HG03095 (cell line): ENCODE measurements around the gene HELLS.
"Not testable (repeated sequence)": the region's sequence is repeated elsewhere in the genome, so short reads cannot be mapped to it uniquely, and the experiment has no call there.

ENCODE experiments used
- ATAC-seq: cut with Tn5 transposase; IDR thresholded peaks from one replicate; pipeline ENCODE4 v1.9.1; 2021; ENCODE audit warnings: moderate library complexity; ENCODE audit not compliant: unreplicated experiment

Gene HELLS

DNA sequence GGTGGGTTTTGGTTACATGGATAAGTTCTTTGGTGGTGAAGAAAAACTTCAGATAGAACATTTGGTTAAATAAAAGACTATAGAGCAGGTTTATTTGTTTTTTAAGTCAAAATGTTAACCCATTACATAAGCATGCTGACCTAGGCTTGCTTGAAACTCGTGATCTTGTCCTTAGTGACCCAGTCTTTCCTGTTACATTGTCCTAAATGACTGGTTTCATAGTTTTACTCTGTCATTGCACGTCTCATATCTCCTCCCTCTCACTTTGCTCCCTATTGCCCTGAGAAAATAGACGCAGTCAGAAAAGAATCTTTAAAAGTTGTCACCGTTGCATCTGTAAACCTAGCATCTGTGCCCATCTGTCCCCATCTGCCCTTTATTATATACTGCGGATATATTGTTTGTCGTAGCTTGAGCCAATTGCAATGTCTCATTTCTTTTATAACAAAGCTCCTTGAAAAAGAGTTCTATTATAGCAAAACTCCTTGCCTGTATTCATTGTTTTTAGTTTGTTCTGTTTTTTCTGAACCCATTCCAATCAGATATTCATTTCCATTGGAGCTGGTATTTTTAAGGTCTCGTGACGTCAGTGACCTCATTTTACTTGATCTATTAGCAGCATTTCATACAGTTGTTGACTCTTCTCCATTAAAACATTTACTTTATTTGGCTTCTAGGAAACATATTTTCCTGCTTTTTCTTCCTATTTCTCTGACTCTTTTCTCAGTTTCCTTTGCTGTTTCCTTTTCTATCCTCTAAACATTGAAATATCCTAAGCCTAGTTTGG, 57.3 kb downstream of the HELLS start:
- ATAC-seq, result no peak

DNA sequence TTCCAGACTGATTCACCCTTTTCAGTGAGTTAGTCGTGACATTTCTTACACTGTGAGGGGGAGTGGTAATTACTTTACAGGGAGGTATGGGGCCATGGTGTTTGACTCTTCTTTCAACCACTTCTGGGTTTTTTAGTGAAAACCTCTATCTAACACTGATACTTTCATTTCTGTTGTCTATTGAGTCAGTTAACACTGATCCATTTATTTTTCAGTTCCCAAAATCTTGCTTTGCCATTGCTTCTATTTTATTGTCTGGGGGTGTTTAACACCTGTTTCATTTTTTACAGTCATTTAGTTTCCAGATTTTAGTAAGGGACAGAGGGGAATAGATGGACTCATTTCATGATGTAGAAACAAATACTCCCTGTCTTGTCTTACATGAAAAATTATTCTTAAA, 61.5 kb downstream of the HELLS start:
- ATAC-seq, result peak; percentile 83

DNA sequence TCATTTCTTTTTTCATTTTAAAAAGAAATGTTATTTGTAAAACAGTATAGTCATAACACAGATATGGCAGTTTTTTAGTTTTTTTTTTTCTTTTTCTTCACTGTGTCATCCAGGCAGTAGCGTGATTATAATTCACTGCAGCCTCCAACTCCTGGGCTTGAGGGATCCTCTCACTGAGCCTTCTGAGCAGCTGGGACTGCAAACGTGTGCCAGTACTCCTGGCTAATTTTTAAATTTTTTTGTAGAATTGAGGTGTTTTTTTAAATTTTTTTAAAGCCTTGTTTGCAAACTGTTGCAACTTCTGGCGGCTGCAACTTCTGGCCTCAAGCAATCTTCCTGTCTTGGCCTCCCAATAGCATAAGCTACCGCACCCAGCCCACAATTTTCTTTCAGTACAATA, 63.0 kb downstream of the HELLS start:
- ATAC-seq, result no peak

DNA sequence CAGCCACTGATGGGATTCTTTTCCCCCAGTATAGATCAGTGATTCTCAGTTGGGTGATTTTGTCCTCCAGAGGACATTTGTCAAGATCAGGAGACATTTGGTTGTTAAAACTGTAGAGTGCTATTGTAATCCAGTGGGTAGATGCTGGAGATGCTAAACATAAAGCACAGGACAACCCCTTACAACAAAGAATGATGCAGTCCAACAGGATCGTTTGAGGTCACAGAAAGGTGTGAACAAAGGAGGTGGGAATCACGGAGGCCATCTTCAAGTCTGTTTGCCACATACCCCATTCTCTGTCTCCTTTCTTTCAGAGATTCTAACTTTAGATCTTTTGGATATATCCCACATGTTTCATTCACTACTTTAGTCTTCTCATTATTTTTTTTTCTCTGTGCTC, 69.0 kb downstream of the HELLS start:
- ATAC-seq, result no peak

DNA sequence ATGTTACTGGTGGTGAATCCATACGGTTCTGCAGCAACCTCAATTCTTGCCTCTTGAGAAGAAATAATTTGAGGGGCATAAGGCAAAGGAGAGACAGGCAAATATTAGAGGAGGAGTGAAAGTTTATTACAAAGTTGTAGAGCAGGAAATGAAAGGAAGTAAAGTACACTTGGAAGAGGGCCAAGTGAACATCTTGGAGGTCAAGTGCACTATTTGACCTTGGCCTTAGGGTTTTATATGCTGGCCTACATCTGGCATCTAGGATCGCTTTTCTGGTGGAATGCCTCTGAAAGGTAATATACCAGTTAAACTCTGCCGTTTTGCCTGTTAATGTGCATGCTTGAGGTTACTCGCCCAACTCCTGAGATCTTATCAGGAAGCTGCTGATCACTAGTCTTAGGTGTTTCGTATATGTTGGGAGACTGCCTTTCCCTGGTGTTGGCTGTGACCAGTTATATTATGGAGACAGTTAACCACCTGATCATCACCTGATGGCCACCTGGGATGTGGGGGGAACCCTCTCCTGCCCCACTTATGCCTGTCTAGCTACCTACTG, 71.9 kb downstream of the HELLS start:
- ATAC-seq, result no peak

DNA sequence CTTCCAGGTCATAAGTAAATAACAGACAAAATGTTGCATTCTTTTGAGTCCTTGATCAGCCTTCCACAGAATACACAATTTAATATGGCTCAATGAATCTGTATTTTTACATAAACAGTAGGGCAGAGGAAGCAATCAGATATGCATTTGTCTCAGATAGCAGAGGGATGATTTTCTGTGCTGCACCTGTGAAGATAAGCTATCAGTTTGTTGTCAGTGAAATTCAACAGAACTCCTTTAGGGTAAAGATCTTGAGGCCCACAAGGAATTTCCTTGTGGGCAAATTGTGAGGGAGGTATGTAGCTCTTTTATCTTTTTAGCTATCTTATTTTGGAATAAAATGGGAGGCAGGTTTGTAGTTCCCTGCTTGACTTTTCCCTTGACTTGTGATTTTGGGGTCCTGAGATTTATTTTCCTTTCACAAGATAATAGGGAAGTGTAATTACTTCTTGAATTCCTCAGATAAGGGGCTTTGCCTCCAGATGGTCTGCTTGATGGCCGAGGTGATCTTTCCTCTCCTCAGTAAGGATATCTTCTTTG, 77.1 kb downstream of the HELLS start:
- no peak for ATAC-seq

DNA sequence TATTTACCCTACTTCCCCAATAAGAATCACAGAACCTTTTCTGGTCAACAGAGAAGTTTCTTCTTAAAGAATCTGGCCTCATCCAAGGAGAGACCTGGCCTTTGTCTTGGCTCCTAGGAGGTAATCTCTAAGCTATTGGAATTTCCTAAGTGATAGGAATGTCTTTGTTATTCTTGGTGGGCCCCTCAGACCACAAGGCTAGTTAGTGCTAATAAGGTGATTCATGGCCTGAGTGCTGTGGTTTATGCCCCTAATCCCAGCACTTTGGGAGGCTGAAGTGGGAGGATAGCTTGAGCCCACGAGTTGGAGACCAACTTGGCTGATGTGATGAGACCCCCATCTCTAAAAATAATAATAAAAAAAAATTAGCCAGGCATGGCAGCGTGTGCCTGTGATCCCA, 78.0 kb downstream of the HELLS start:
- ATAC-seq, result no peak

DNA sequence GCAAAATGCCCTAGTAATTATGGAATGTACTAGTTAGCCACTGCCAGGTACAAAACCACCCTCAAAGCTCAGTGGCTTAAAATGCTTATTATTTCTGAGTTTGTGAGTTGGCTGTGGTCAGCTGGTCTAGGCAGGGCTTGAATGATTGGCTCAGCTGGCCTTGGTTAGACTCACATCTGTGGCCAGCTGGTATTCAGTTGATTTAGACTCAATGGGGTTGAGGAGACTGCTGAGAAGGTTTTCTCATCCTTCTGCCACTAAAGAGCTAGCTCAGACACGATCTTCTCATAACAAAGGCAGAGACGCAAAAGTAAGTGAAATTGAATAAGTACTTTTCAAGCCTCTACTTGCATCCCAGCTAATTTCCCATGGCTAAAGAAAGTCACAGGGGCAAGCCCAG, 80.9 kb downstream of the HELLS start:
- no peak for ATAC-seq

DNA sequence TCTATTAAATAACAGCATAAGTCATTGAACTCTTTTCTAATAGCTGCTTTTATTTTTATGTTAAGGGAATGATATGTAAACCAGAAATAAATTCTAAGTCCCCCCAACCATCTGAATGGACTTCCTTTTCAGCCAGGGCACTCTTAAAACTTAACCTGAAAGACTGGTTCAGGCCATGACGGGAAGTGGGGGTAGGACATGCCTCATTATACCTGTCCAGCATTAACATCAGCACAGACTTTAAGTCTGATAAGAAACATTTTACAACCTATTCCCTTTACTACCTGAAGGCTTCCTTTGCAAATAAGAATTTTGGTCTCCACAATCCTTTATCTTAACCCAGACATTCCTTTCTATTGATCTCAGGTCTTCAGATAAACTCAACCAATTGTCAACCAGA, 81.9 kb downstream of the HELLS start:
- ATAC-seq, result no peak

DNA sequence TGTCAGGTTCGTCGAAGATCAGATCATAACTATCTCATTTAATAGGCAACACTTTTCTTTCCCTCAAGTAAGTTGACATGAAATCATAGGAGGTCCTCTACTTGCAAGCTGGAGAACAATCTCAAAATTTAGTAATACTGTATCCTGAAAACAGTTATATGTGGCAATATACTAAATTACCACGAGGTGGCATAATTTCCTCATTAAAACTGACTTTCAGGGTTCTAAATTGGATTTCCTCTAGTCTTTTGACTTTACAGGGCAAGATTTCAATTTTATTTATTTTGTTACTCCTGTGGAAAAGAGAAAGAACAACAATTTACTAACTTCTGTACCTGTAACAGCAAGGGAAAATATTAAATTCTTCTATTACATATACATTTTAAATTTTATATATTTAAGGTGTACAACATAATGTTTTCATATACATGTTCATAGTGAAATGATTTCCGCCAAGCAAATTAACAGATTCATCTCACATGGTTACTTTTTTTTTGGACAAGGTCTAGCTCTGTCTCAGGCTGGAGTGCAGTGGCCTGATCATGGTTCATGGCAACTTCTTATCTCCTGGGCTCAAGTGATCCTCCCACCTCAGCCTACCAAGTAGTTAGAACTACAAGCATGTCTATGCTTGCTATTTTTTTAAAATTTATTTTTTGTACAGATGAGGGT, 84.6 kb downstream of the HELLS start:
- ATAC-seq, result no peak

DNA sequence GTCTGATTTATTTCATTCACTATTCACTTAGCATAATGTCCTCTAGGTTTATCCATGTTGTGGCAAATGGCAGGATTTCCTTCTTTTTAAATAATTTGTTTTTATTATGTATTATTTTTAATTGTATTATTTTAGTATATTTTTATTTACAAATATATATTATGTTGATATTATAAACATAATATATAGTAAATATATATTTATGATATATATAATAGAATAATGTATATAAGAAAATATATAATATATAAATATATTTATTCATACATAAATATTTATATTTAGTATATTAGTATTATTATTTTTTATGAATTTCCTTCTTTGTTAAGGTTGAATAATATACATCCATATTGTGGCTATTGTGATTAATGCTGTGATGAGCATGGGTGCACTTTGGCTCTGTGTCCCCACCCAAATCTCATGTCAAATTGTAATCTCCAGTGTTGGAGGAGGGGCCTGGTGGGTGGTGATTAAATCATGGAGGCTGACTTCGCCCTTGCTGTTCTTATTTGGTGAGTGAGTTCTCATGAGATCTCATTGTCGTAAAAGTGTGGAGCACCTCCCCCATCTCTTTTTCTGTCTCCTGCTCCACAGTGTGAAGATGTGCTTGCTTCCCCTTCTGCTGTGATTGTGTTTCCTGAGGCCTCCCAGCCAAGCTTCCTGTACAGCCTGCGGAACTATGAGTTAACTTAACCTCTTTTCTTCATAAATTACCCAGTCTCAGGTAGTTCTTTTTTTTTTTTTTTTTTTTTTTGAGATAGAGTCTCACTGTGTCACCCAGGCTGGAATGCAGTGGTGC, 85.7 kb downstream of the HELLS start:
- ATAC-seq, result no peak

DNA sequence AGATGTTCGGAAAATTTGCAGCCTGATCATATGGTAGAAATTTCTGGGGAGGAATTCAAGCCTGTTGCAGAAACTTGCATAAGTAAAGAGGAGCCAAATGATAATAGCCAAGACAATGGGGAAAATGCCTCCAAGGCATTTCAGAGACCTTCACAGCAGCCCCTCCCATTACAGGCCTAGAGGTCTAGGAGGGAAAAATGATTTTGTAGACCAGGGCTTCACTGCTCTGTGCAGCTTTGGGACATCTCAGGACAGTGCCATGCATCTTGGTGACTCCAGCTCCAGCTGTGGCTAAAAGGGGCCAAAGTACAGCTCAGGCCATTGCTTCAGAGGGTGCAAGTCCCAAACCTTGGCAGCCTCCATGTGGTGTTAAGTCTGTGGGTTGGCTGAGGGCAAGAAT, 87.4 kb downstream of the HELLS start:
- no peak for ATAC-seq

DNA sequence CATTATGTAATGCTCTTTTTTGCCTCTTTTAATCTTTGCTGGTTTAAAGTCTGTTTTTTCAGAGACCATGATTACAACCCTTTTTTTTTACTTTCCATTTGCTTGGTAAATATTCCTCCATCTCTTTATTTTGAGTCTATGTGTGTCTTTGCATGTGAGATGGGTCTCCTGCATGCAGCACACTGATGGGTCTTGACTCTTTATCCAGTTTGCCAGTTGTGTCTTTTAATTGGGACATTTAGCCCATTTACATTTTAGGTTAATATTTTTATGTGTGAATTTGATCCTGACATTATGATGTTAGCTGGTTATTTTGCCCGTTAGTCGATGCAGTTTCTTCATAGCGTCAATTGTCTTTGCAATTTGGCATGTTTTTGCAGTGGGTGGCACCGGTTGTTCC, 92.5 kb downstream of the HELLS start:
- not testable (repeated sequence) for ATAC-seq

DNA sequence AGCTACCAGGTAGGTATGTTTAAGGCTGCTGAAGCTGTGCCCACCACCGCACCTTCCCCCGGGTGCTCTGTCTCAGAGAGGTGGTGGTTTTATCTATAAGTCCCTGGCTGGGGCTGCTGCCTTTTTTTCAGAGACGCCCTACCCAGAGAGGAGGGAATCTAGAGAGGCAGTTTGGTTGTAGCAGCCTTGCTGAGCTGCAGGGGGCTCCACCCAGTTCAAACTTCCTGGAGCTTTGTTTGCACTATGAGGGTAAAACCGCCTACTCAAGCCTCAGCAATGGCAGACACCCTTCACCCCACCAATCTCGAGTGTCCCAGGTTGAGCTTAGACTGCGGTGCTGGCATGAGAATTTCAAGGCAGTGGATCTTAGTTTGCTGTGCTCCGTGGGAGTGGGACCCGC, 94.3 kb downstream of the HELLS start:
- no peak for ATAC-seq

DNA sequence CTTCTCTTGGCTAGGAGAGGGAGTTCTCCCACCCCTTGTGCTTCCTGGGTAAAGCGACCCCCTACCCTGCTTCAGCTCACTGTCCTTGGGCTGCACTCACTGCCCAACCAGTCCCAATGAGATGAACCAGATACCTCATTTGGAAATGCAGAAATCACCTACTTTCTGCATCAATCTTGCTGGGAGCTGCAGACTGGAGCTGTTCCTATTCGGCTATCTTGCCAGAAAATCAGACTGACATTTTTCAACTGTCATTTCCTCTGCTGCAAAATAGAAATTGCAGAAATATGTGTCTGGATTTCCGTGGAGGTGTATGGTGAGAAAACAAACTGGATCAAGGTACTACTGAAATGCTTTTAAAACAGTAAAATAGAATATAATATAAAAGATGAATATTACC, 95.0 kb downstream of the HELLS start:
- ATAC-seq, result no peak

DNA sequence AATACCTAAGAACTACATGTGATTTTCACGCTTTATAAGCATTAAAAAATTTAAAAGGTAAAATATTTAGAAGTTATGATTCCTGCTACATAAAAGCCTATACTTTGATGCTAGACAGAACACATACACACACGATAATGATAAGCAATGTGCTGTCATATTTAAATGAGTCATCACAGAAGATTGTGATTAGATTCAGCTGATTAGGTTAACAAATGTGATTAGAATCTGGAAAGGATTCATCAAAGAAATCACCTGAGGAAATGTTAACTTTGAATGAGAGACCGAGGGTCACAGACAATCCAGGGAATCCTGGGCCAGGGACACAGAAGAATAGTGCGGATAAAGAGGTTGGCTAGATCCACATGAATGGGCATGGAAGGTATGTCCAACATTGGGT, 95.9 kb downstream of the HELLS start:
- no peak for ATAC-seq

DNA sequence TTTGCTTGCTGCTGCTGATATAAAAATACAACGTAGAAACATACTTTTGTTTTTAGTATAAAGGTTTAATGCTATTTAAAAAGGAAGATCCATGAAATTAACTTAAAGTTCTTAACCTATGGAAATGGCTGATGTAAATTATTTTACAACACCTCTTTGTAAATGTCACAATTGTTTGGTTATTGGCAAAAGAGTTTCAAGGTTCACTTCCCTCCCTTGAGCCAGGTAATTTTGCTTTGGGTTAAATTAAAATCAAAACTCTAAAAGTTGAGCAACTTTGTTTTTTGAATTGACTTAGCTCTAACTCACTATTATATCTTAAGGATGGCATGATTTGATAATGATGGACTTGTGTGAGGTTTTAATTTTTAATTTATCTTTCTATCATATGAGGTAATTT, 98.8 kb downstream of the HELLS start:
- ATAC-seq, result no peak

DNA sequence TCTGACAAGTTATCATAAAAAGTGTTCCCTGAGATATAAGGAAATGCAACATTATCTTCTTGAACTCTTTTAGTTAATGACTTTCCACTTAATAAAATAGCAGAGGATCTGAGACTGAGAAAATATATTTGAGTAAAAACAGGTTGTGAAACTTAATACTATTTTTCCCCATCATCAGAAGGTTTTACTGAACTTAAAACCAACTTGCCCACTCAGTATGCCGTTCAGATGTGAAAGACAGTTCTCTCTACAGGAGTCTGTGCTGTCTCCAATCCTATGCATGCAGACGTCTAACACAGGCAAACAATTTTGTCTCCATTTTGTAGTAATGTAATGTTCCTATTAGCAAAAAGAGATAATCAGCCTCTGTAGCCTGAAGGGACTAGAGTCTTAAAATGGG, 99.7 kb downstream of the HELLS start:
- ATAC-seq, result no peak
